Spleen (tissue), 11 donors: ENCODE data around the gene NFASC. TPM values are rescaled to one million over a fixed set of nuclear protein-coding genes. Genes with fewer than 3 reads are reported as not detected.

Source experiments
- DNase-seq: peaks from one replicate; pipeline ENCODE4 v3.0.0-alpha.2; 2020
- H3K27ac ChIP-seq, 8 donors: fragments of 200-600 bp; sonication (generic) in 7 of 8; 1 replicate in 4 of 8; 2 replicates in 4 of 8; pipeline versions ENCODE4 v1.5.0 to v1.8.0; 2016 to 2021; ENCODE audit warnings: inconsistent platforms in 4 of 8, mild to moderate bottlenecking in 4 of 8, moderate library complexity in 1 of 8
- H3K27me3 ChIP-seq, 7 donors: fragments of 200-600 bp; sonication (generic) in 6 of 7; replicated peaks in 1 of 7; 1 replicate in 4 of 7; 2 replicates in 3 of 7; pipeline versions ENCODE4 v1.5.0 to v1.8.0; 2016 to 2021; ENCODE audit warnings: inconsistent platforms in 3 of 7, mild to moderate bottlenecking in 1 of 7
- H3K36me3 ChIP-seq, 6 donors: fragments of 200-600 bp; sonication (generic) in 5 of 6; 1 replicate in 4 of 6; 2 replicates in 2 of 6; pipeline versions ENCODE4 v1.5.0 to v1.8.0; 2016 to 2021; ENCODE audit warnings: inconsistent platforms in 2 of 6
- H3K4me1 ChIP-seq, 6 donors: fragments of 200-600 bp; sonication (generic) in 5 of 6; 1 replicate in 3 of 6; 2 replicates in 3 of 6; pipeline versions ENCODE4 v1.5.0 to v1.8.0; 2016 to 2021; ENCODE audit warnings: inconsistent platforms in 3 of 6
- H3K4me3 ChIP-seq, 8 donors: fragments of 200-600 bp; sonication (generic) in 7 of 8; 1 replicate in 4 of 8; 2 replicates in 4 of 8; pipeline versions ENCODE4 v1.5.0 to v1.8.0; 2016 to 2021; ENCODE audit warnings: inconsistent platforms in 4 of 8, mild to moderate bottlenecking in 4 of 8, moderate library complexity in 2 of 8
- H3K9me3 ChIP-seq, 8 donors: fragments of 200-600 bp; sonication (generic) in 7 of 8; 1 replicate in 4 of 8; 2 replicates in 4 of 8; pipeline versions ENCODE4 v1.5.0 to v1.8.0; 2016 to 2021; ENCODE audit warnings: inconsistent platforms in 4 of 8
- POLR2A ChIP-seq, 3 donors: fragments of 450-650 bp; IDR thresholded peaks; one replicate each; pipeline ENCODE4 v1.5.1; 2017; ENCODE audit warnings: antibody characterized with exemption in 3 of 3, mild to moderate bottlenecking in 1 of 3
- POLR2AphosphoS5 ChIP-seq, 3 donors: sonication (generic); formaldehyde crosslinking; IDR thresholded peaks; one replicate each; pipeline ENCODE4 v1.5.1; 2017; ENCODE audit warnings: antibody characterized with exemption in 3 of 3
- WGBS, 5 donors: extraction: QIAGEN DNeasy Blood & Tissue Kit in 3 of 5; methylation state at CpG; one replicate each; pipeline versions ENCODE4 v1.1.5 to v1.1.7; 2013 to 2018; 5-methylcytosine and 5-hydroxymethylcytosine counted together
- intact Hi-C: fragments of 100-400 bp; cut with DNase I; formaldehyde crosslinking; loops from one replicate; pipeline ENCODE4 v1.15.0; 2023; ENCODE audit warnings: low total_unique reads
- polyA plus RNA-seq, 3 donors: library from polyadenylated mRNA; stranded (reverse); fragments of 200-250 nt; gene quantifications; one replicate each; pipeline ENCODE4 v1.2.1, GENCODE V29; 2013
- total RNA-seq, 7 donors: library from RNA; depleted of rRNA in 3 of 7; stranded (reverse); fragments of >200 nt in 3 of 7; fragmentation: NEBNext Ultra II Directional in 4 of 7; extraction: Animal tissue kit (Norgen Biotek cat#: 25700) in 4 of 7; gene quantifications; one replicate each; pipeline versions ENCODE4 v1.1.0 to v1.2.1, GENCODE V29; 2016 to 2021
- TF ChIP-seq, protein P1 (sequence below), 11 experiments: fragments of 200-600 bp in 7 of 11; fragments of 450-650 bp in 4 of 11; sonication (generic) in 4 of 11; IDR thresholded peaks in 8 of 11; conservative IDR thresholded peaks in 3 of 11; 1 replicate in 7 of 11; 2 replicates in 4 of 11; pipeline versions ENCODE4 v1.4.0 to v1.8.0; 2016 to 2021; ENCODE audit warnings: antibody characterized with exemption in 11 of 11, inconsistent platforms in 4 of 11, mild to moderate bottlenecking in 1 of 11
- donor health status: healthy with polysubstance abuse.
- donor health status: DM: no; HTN: no; CAD: no; lungs with moderate emphysema.
- donor health status: DM: no; HTN: no; CAD: no.
- donor health status: Bipolar disorder and iron deficiency.
- donor health status: healthy.
- donor health status: DM: no; HTN: no; CAD: no.
- donor health status: DM: yes; HTN: yes; CAD: no.

NFASC gene
- total and polyA plus RNA-seq, 10 donors: 2.8 to 60.3 (median 23.1) TPM

DNA sequence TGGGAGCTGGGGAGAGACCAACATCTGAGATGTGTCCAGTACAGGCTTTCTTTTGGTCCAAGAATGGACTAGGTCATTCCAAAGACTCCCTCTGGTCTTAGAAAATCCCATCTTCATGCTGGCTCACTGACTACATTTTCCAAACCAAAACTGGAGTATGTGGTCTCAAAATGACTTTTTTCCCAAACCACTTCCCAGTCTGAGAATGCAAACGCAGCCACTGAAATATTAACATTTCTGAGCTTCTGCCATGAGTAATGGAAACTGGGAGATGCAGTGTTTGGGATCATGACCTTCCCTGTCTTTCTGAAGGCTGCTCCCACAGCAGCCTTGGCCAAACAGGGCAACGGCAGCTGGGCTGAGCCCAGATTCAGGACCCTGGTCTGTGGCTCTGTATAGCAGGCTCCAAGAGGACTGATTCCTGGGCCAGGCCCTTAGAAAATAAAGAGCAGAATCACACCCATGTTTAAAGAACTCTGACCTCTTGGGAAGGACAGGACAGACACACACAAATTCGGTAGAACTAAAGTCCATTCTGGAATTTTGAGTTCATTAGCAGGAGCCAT is 110.3 kb downstream of the NFASC start:
- no peaks in the 10 kb centered on the region for H3K9me3 ChIP-seq
- TF ChIP-seq POLR2AphosphoS5 (IDR thresholded peaks at IDR 0.05): no peak
- TF ChIP-seq POLR2A (IDR thresholded peaks at IDR 0.05): no peak
- TF ChIP-seq, protein P1, sequence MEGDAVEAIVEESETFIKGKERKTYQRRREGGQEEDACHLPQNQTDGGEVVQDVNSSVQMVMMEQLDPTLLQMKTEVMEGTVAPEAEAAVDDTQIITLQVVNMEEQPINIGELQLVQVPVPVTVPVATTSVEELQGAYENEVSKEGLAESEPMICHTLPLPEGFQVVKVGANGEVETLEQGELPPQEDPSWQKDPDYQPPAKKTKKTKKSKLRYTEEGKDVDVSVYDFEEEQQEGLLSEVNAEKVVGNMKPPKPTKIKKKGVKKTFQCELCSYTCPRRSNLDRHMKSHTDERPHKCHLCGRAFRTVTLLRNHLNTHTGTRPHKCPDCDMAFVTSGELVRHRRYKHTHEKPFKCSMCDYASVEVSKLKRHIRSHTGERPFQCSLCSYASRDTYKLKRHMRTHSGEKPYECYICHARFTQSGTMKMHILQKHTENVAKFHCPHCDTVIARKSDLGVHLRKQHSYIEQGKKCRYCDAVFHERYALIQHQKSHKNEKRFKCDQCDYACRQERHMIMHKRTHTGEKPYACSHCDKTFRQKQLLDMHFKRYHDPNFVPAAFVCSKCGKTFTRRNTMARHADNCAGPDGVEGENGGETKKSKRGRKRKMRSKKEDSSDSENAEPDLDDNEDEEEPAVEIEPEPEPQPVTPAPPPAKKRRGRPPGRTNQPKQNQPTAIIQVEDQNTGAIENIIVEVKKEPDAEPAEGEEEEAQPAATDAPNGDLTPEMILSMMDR (IDR thresholded peaks at IDR 0.05 in 8 of 11, conservative IDR thresholded peaks at IDR 0.05 in 3 of 11): no peak
- H3K27me3 ChIP-seq: peaks cover 0 to 25% (median 0%) of the 10 kb centered on the region in 7 donors
- intact Hi-C loops: loop anchor here (5.0 kb wide), 1 partner anchor 276 kb away; no protein-coding TSS in a partner anchor
- 41 to 67% (median 52%) methylated on average over 3 of the region's 3 CpGs for WGBS, 5 donors
- peaks cover 0 to 28% (median 9%) of the 10 kb centered on the region in 6 donors for H3K4me1 ChIP-seq
- DNase-seq: no peak
- peak overlapping the region in 1 of 8 donors; percentile 8 for H3K27ac ChIP-seq
- H3K4me3 ChIP-seq: no peak overlapping the region
- peaks cover 0 to 22% (median 0%) of the 10 kb centered on the region in 6 donors for H3K36me3 ChIP-seq

DNA sequence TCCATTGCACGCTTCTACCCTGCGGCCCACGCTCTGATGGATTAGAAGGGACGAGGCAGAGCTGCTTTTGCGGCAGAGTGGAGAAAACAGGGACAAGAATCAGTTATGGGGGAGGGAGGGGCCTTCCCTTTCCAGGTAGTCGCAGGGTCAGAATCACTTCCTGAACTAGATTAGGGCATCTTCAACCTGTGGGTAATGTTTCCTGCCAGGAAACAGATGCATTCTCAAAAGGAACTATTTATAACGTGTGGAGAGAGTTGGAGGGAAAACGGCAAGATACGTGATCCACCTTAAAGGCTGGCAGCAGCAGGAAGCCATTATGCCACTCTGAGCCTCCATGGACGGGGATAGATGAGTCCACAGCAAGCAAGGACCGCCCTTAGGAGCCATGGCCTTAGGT is 112.5 kb downstream of the NFASC start:
- Histone ChIP-seq H3K36me3 (peaks cover 0 to 18% (median 0%) of the 10 kb centered on the region in 6 donors), H3K9me3 (no peaks in the 10 kb centered on the region), H3K4me1 (peaks cover 0 to 14% (median 5%) of the 10 kb centered on the region in 6 donors), H3K27ac (no peak overlapping the region), H3K27me3 (peaks cover 0 to 15% (median 0%) of the 10 kb centered on the region in 7 donors), H3K4me3 (no peak overlapping the region)
- TF ChIP-seq, protein P1 (IDR thresholded peaks at IDR 0.05 in 8 of 11, conservative IDR thresholded peaks at IDR 0.05 in 3 of 11): no peak
- no peak for TF ChIP-seq POLR2A (IDR thresholded peaks at IDR 0.05)
- no peak for TF ChIP-seq POLR2AphosphoS5 (IDR thresholded peaks at IDR 0.05)
- 11 to 17% (median 13%) methylated on average over 11 of the region's 11 CpGs for WGBS, 5 donors
- no peak for DNase-seq
- intact Hi-C loops: loop anchor here (5.0 kb wide), 1 partner anchor 274 kb away; no protein-coding TSS in a partner anchor

DNA sequence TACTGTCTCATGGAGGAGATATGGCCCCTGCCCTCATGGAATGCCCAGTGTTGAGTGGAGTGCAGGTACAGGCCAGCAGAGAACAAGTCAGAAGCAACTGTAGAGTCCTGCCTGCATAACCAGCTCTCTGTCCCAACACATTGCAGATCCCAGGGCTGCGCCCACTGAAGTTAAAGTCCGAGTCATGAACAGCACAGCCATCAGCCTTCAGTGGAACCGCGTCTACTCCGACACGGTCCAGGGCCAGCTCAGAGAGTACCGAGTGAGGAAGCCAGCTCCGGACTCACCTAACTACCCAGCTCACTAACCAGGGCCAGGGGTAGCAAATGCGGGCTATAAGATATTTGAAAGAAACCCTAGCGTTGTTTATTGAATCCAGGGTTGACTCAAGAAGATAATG is 113.2 kb downstream of the NFASC start:
- TF ChIP-seq POLR2A (IDR thresholded peaks at IDR 0.05) (no peak), POLR2AphosphoS5 (IDR thresholded peaks at IDR 0.05) (no peak)
- TF ChIP-seq, protein P1 (IDR thresholded peaks at IDR 0.05 in 8 of 11, conservative IDR thresholded peaks at IDR 0.05 in 3 of 11): no peak
- H3K4me3 ChIP-seq: no peak overlapping the region
- no peaks in the 10 kb centered on the region for H3K9me3 ChIP-seq
- intact Hi-C loops: loop anchor here (5.0 kb wide), 1 partner anchor 273 kb away; no protein-coding TSS in a partner anchor
- DNase-seq: peak; percentile 36
- H3K36me3 ChIP-seq: peaks cover 0 to 18% (median 0%) of the 10 kb centered on the region in 6 donors
- peaks cover 0 to 14% (median 5%) of the 10 kb centered on the region in 6 donors for H3K4me1 ChIP-seq
- H3K27ac ChIP-seq: no peak overlapping the region
- H3K27me3 ChIP-seq: peaks cover 0 to 15% (median 0%) of the 10 kb centered on the region in 7 donors
- WGBS, 5 donors: 94 to 98% (median 95%) methylated on average over 10 of the region's 10 CpGs

DNA sequence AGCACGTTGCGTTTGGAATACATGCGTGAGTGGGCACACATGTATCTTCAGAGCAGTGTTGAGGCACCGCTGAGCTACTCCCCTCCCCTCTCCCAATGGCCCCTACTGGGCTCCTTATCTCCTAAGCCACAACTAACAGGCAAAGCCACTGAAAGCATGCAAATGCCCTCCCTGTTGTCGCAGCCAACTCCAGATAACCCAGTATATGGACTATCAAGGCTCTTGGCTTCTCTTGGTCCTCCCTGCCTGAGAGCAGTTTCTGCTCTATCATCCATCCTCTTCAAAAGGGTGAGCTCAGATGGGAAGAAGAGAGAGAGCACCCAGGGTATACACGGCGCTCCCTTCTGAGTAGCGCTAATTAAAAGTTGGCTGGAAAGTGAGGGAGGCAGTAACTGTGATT is 113.8 kb downstream of the NFASC start:
- no peak overlapping the region for H3K4me3 ChIP-seq
- intact Hi-C loops: loop anchor here (5.0 kb wide), 1 partner anchor 273 kb away; no protein-coding TSS in a partner anchor
- no peak overlapping the region for H3K27ac ChIP-seq
- peaks cover 0 to 19% (median 8%) of the 10 kb centered on the region in 6 donors for H3K4me1 ChIP-seq
- peaks cover 0 to 20% (median 0%) of the 10 kb centered on the region in 6 donors for H3K36me3 ChIP-seq
- DNase-seq: peak; percentile 8
- no peak for TF ChIP-seq POLR2AphosphoS5 (IDR thresholded peaks at IDR 0.05)
- TF ChIP-seq, protein P1 (IDR thresholded peaks at IDR 0.05 in 8 of 11, conservative IDR thresholded peaks at IDR 0.05 in 3 of 11): no peak
- TF ChIP-seq POLR2A (IDR thresholded peaks at IDR 0.05): no peak
- 79 to 88% (median 86%) methylated on average over 8 of the region's 8 CpGs for WGBS, 5 donors
- peaks cover 0 to 20% (median 0%) of the 10 kb centered on the region in 7 donors for H3K27me3 ChIP-seq
- no peaks in the 10 kb centered on the region for H3K9me3 ChIP-seq
